Measurements from ENCODE around the gene WDR27.
"Not testable (repeated sequence)": the region's sequence is repeated elsewhere in the genome, so short reads cannot be mapped to it uniquely, and the experiment has no call there.

Gene WDR27

GRCh38 chr6:169648092-169648491 is 53.7 kb downstream of the WDR27 start:
- DNase-seq (ENCODE audit: insufficient read length, low spot score) (no peak), FAIRE-seq (no peak)
- no peak for TF ChIP-seq POLR2A (IDR thresholded peaks at IDR 0.05; ENCODE audit: low read depth, low read length)

GRCh38 chr6:169647637-169648036 is 54.2 kb downstream of the WDR27 start:
- no peak for FAIRE-seq
- no peak for TF ChIP-seq POLR2A (IDR thresholded peaks at IDR 0.05; ENCODE audit: low read depth, low read length)

GRCh38 chr6:169646906-169647567 is 54.8 kb downstream of the WDR27 start:
- no peak for TF ChIP-seq POLR2A (IDR thresholded peaks at IDR 0.05; ENCODE audit: low read depth, low read length)
- DNase-seq (ENCODE audit: insufficient read length, low spot score) (no peak), FAIRE-seq (no peak)

More at GRCh38 chr6:169647637-169648036, 54.2 kb downstream of the WDR27 start:
- DNase-seq (ENCODE audit: insufficient read length, low spot score), result no peak

GRCh38 chr6:169645459-169645858 is 56.4 kb downstream of the WDR27 start:
- DNase-seq (ENCODE audit: insufficient read length, low spot score); FAIRE-seq: not testable (repeated sequence)

- FAIRE-seq (no peak), DNase-seq (ENCODE audit: insufficient read length, low spot score) (no peak)
- no peak for TF ChIP-seq POLR2A (IDR thresholded peaks at IDR 0.05; ENCODE audit: low read depth, low read length)
Observed at GRCh38 chr6:169643521-169643920, 58.3 kb downstream of the WDR27 start.

- FAIRE-seq, result no peak
- DNase-seq (ENCODE audit: insufficient read length, low spot score), result no peak
- no peak for TF ChIP-seq POLR2A (IDR thresholded peaks at IDR 0.05; ENCODE audit: low read depth, low read length)
Observed at GRCh38 chr6:169642455-169642854, 59.4 kb downstream of the WDR27 start.

- FAIRE-seq, result no peak
- no peak for TF ChIP-seq POLR2A (IDR thresholded peaks at IDR 0.05; ENCODE audit: low read depth, low read length)
Observed at GRCh38 chr6:169641461-169642085, 60.3 kb downstream of the WDR27 start.

GRCh38 chr6:169640983-169641382 is 60.8 kb downstream of the WDR27 start:
- no peak for TF ChIP-seq POLR2A (IDR thresholded peaks at IDR 0.05; ENCODE audit: low read depth, low read length)
- no peak for FAIRE-seq
- DNase-seq (ENCODE audit: insufficient read length, low spot score), result no peak

More at GRCh38 chr6:169641461-169642085, 60.3 kb downstream of the WDR27 start:
- DNase-seq (ENCODE audit: insufficient read length, low spot score), result no peak

- DNase-seq (ENCODE audit: insufficient read length, low spot score) (no peak), FAIRE-seq (no peak)
Observed at GRCh38 chr6:169640351-169640852, 61.4 kb downstream of the WDR27 start.

GRCh38 chr6:169639653-169640278 is 62.1 kb downstream of the WDR27 start:
- no peak for TF ChIP-seq POLR2A (IDR thresholded peaks at IDR 0.05; ENCODE audit: low read depth, low read length)
- DNase-seq (ENCODE audit: insufficient read length, low spot score), result no peak
- FAIRE-seq, result no peak

More at GRCh38 chr6:169640351-169640852, 61.4 kb downstream of the WDR27 start:
- no peak for TF ChIP-seq POLR2A (IDR thresholded peaks at IDR 0.05; ENCODE audit: low read depth, low read length)

- no peak for TF ChIP-seq POLR2A (IDR thresholded peaks at IDR 0.05; ENCODE audit: low read depth, low read length)
- FAIRE-seq (no peak), DNase-seq (ENCODE audit: insufficient read length, low spot score) (no peak)
Observed at GRCh38 chr6:169638915-169639314, 62.9 kb downstream of the WDR27 start.

- no peak for TF ChIP-seq POLR2A (IDR thresholded peaks at IDR 0.05; ENCODE audit: low read depth, low read length)
- DNase-seq (ENCODE audit: insufficient read length, low spot score), result no peak
- no peak for FAIRE-seq
Observed at GRCh38 chr6:169638388-169638787, 63.4 kb downstream of the WDR27 start.

- DNase-seq (ENCODE audit: insufficient read length, low spot score), result no peak
- TF ChIP-seq POLR2A (IDR thresholded peaks at IDR 0.05; ENCODE audit: low read depth, low read length), result no peak
- no peak for FAIRE-seq
Observed at GRCh38 chr6:169635345-169635744, 66.5 kb downstream of the WDR27 start.

GRCh38 chr6:169632841-169633240 is 69.0 kb downstream of the WDR27 start:
- no peak for TF ChIP-seq POLR2A (IDR thresholded peaks at IDR 0.05; ENCODE audit: low read depth, low read length)
- FAIRE-seq (no peak), DNase-seq (ENCODE audit: insufficient read length, low spot score) (no peak)
